ENCODE results near the gene CGB1. TPM values are rescaled to one million over a fixed set of nuclear protein-coding genes. Genes with fewer than 3 reads are reported as not detected.
A peak's percentile ranks its signal among the peaks of the same experiment; 100 is the strongest.

Gene CGB1
- polyA plus RNA-seq, 1 of the 3 experiments (the other 2 are of a cell fraction): not detected

DNA sequence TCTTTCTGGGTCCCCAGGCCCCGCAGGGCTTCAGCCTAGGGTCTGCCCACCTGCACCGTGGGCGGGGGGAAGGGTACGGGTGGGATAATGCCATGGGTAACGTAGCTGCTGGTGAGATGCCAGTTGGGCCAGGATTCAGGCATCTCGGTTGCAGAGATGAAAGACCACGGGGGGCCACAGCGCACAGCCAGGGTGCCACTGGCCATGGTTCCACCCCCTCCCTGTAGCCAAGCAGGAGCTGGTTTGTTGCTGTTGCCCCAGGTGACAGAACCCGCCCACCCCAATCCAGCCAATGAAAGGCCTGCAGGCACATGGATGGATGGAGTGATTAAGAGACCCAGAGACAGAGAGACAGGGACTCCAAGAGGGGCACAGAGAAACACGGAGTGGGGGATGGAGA, 21.9 kb upstream of the CGB1 start:
- CTCF ChIA-PET: interaction anchor here (0.8 to 3.2 kb wide), 12 partner anchors 9 to 263 kb away, joined by 3 to 13 read pairs (median 4); partner anchors contain the start of genes GYS1 and RUVBL2
- peak; percentile 66 for DNase-seq

More for the DNA sequence above, 21.9 kb upstream of the CGB1 start:
- Histone ChIP-seq H4K20me1 (ENCODE audit: insufficient read depth) (no peaks in the 10 kb centered on the region), H2AFZ (ENCODE audit: low read depth) (no peak overlapping the region), H3K9me2 (no peaks in the 10 kb centered on the region), H3K9ac (no peak overlapping the region), H3K4me3 (ENCODE audit: low read depth in 2 of 2, low read length in 1 of 2) (no peak overlapping the region), H3K4me1 (ENCODE audit: control insufficient read depth in 1 of 2, insufficient read depth in 2 of 2, low read depth in 1 of 2, low read length in 1 of 2) (peaks cover 0 to 15% of the 10 kb centered on the region in 2 experiments; a peak in 2 of 4 replicates), H3K4me2 (peak overlapping the region; percentile 93), H3K27me3 (ENCODE audit: insufficient read depth) (no peaks in the 10 kb centered on the region), H3K9me3 (no peaks in the 10 kb centered on the region), H3F3A (replicated peaks; ENCODE audit: insufficient read depth) (peaks cover 9% of the 10 kb centered on the region), H3K27ac (ENCODE audit: low read depth in 2 of 2, low read length in 1 of 2) (no peak overlapping the region), H3K79me2 (ENCODE audit: insufficient read depth) (peaks cover 59% of the 10 kb centered on the region), H3K36me3 (replicated peaks in 1 of 2; ENCODE audit: control insufficient read depth in 1 of 2, insufficient read depth in 2 of 2, low read length in 1 of 2) (no peaks in the 10 kb centered on the region)
- 87% methylated on average over 10 of the region's 10 CpGs for WGBS (ENCODE audit: low lambda C conversion rate)
- POLR2A ChIA-PET: no interaction called here
- TF ChIP-seq, protein P1, sequence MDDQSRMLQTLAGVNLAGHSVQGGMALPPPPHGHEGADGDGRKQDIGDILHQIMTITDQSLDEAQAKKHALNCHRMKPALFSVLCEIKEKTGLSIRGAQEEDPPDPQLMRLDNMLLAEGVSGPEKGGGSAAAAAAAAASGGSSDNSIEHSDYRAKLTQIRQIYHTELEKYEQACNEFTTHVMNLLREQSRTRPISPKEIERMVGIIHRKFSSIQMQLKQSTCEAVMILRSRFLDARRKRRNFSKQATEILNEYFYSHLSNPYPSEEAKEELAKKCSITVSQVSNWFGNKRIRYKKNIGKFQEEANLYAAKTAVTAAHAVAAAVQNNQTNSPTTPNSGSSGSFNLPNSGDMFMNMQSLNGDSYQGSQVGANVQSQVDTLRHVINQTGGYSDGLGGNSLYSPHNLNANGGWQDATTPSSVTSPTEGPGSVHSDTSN (IDR thresholded peaks at IDR 0.05): no peak
- TF ChIP-seq, protein P2, sequence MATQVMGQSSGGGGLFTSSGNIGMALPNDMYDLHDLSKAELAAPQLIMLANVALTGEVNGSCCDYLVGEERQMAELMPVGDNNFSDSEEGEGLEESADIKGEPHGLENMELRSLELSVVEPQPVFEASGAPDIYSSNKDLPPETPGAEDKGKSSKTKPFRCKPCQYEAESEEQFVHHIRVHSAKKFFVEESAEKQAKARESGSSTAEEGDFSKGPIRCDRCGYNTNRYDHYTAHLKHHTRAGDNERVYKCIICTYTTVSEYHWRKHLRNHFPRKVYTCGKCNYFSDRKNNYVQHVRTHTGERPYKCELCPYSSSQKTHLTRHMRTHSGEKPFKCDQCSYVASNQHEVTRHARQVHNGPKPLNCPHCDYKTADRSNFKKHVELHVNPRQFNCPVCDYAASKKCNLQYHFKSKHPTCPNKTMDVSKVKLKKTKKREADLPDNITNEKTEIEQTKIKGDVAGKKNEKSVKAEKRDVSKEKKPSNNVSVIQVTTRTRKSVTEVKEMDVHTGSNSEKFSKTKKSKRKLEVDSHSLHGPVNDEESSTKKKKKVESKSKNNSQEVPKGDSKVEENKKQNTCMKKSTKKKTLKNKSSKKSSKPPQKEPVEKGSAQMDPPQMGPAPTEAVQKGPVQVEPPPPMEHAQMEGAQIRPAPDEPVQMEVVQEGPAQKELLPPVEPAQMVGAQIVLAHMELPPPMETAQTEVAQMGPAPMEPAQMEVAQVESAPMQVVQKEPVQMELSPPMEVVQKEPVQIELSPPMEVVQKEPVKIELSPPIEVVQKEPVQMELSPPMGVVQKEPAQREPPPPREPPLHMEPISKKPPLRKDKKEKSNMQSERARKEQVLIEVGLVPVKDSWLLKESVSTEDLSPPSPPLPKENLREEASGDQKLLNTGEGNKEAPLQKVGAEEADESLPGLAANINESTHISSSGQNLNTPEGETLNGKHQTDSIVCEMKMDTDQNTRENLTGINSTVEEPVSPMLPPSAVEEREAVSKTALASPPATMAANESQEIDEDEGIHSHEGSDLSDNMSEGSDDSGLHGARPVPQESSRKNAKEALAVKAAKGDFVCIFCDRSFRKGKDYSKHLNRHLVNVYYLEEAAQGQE (IDR thresholded peaks at IDR 0.05; ENCODE audit: low read depth, low read length): no peak
- TF ChIP-seq, protein P3, sequence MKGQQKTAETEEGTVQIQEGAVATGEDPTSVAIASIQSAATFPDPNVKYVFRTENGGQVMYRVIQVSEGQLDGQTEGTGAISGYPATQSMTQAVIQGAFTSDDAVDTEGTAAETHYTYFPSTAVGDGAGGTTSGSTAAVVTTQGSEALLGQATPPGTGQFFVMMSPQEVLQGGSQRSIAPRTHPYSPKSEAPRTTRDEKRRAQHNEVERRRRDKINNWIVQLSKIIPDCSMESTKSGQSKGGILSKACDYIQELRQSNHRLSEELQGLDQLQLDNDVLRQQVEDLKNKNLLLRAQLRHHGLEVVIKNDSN (IDR thresholded peaks at IDR 0.05; ENCODE audit: borderline replicate concordance, low read depth): no peak
- TF ChIP-seq EP300 (IDR thresholded peaks at IDR 0.05; ENCODE audit: borderline replicate concordance in 1 of 2, low read depth in 1 of 2, low read length in 1 of 2) (no peak), RCOR1 (IDR thresholded peaks at IDR 0.05; ENCODE audit: low read length) (no peak), NRF1 (IDR thresholded peaks at IDR 0.05; ENCODE audit: low read depth, low read length) (no peak), GABPA (IDR thresholded peaks at IDR 0.05; ENCODE audit: low read depth) (no peak), FOXJ3 (CRISPR knock-in tag; IDR thresholded peaks at IDR 0.05) (no peak), MEF2A (IDR thresholded peaks at IDR 0.05; ENCODE audit: borderline replicate concordance, low read depth) (no peak), SIN3A (IDR thresholded peaks at IDR 0.05; ENCODE audit: borderline replicate concordance, low read depth, low read length) (no peak), TEAD4 (IDR thresholded peaks at IDR 0.05; ENCODE audit: borderline replicate concordance, insufficient read depth) (no peak), ELF1 (IDR thresholded peaks at IDR 0.05) (no peak), FOXM1 (IDR thresholded peaks at IDR 0.05; ENCODE audit: low read depth) (no peak), POLR2AphosphoS5 (IDR thresholded peaks at IDR 0.05; ENCODE audit: low read depth, low read length) (no peak), FOSL2 (IDR thresholded peaks at IDR 0.05; ENCODE audit: borderline replicate concordance, low read depth) (no peak)
- TF ChIP-seq, protein P4, sequence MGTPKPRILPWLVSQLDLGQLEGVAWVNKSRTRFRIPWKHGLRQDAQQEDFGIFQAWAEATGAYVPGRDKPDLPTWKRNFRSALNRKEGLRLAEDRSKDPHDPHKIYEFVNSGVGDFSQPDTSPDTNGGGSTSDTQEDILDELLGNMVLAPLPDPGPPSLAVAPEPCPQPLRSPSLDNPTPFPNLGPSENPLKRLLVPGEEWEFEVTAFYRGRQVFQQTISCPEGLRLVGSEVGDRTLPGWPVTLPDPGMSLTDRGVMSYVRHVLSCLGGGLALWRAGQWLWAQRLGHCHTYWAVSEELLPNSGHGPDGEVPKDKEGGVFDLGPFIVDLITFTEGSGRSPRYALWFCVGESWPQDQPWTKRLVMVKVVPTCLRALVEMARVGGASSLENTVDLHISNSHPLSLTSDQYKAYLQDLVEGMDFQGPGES (IDR thresholded peaks at IDR 0.05; ENCODE audit: low read depth, low read length): no peak
- TF ChIP-seq, protein P5, sequence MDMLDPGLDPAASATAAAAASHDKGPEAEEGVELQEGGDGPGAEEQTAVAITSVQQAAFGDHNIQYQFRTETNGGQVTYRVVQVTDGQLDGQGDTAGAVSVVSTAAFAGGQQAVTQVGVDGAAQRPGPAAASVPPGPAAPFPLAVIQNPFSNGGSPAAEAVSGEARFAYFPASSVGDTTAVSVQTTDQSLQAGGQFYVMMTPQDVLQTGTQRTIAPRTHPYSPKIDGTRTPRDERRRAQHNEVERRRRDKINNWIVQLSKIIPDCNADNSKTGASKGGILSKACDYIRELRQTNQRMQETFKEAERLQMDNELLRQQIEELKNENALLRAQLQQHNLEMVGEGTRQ (IDR thresholded peaks at IDR 0.05; ENCODE audit: borderline replicate concordance, low read depth, low read length): no peak

Data from SK-N-SH (cell line).